Measurements from ENCODE around the gene ITGA3. TPM values are rescaled to one million over a fixed set of nuclear protein-coding genes. Genes with fewer than 3 reads are reported as not detected.

The ITGA3 gene
- polyA plus RNA-seq, 1 of the 3 experiments (the other 2 are of a cell fraction): 766 TPM

GRCh38 chr17:50042211-50042610, 13.7 kb upstream of the ITGA3 start:
- Histone ChIP-seq H3K9me3 (no peaks in the 10 kb centered on the region), H3K9ac (no peak overlapping the region), H3K27ac (ENCODE audit: low read depth in 2 of 2, low read length in 1 of 2) (no peak overlapping the region), H4K20me1 (ENCODE audit: insufficient read depth) (no peaks in the 10 kb centered on the region), H3K79me2 (ENCODE audit: insufficient read depth) (no peaks in the 10 kb centered on the region), H3K4me2 (no peak overlapping the region), H3K36me3 (replicated peaks in 1 of 2; ENCODE audit: control insufficient read depth in 1 of 2, insufficient read depth in 2 of 2, low read length in 1 of 2) (no peaks in the 10 kb centered on the region), H3F3A (replicated peaks; ENCODE audit: insufficient read depth) (peaks cover 32% of the 10 kb centered on the region), H2AFZ (ENCODE audit: low read depth) (no peak overlapping the region), H3K4me3 (ENCODE audit: low read depth in 2 of 2, low read length in 1 of 2) (no peak overlapping the region), H3K4me1 (ENCODE audit: control insufficient read depth in 1 of 2, insufficient read depth in 2 of 2, low read depth in 1 of 2, low read length in 1 of 2) (peaks cover 7 to 21% of the 10 kb centered on the region in 2 experiments; a peak in 3 of 4 replicates), H3K9me2 (no peaks in the 10 kb centered on the region), H3K27me3 (ENCODE audit: insufficient read depth) (no peaks in the 10 kb centered on the region)
- CTCF ChIA-PET: interaction anchor here (1.0 to 6.4 kb wide), 4 partner anchors 11 to 45 kb away, joined by 3 to 34 read pairs (median 5); partner anchors contain the start of gene ITGA3
- POLR2A ChIA-PET: no interaction called here
- TF ChIP-seq PBX3 (IDR thresholded peaks at IDR 0.05) (no peak), NRF1 (IDR thresholded peaks at IDR 0.05; ENCODE audit: low read depth, low read length) (no peak), SIN3A (IDR thresholded peaks at IDR 0.05; ENCODE audit: borderline replicate concordance, low read depth, low read length) (no peak), FOSL2 (IDR thresholded peaks at IDR 0.05; ENCODE audit: borderline replicate concordance, low read depth) (no peak), FOXJ3 (CRISPR knock-in tag; IDR thresholded peaks at IDR 0.05) (no peak), CHD2 (IDR thresholded peaks at IDR 0.05; ENCODE audit: low read length, partially characterized antibody) (no peak), FOXM1 (IDR thresholded peaks at IDR 0.05; ENCODE audit: low read depth) (no peak), MXI1 (IDR thresholded peaks at IDR 0.05; ENCODE audit: low read depth, low read length) (no peak), RAD21 (IDR thresholded peaks at IDR 0.05; ENCODE audit: low read length) (no peak), RFX5 (IDR thresholded peaks at IDR 0.05; ENCODE audit: low read length) (no peak), ELF1 (IDR thresholded peaks at IDR 0.05) (no peak), REST (IDR thresholded peaks at IDR 0.05; ENCODE audit: low read depth, low read length) (no peak), CTCF (IDR thresholded peaks at IDR 0.05) (no peak), YY1 (IDR thresholded peaks at IDR 0.05; ENCODE audit: low read depth) (no peak), GATA2 (CRISPR knock-in tag; IDR thresholded peaks at IDR 0.05) (no peak)
- TF ChIP-seq, protein P1, sequence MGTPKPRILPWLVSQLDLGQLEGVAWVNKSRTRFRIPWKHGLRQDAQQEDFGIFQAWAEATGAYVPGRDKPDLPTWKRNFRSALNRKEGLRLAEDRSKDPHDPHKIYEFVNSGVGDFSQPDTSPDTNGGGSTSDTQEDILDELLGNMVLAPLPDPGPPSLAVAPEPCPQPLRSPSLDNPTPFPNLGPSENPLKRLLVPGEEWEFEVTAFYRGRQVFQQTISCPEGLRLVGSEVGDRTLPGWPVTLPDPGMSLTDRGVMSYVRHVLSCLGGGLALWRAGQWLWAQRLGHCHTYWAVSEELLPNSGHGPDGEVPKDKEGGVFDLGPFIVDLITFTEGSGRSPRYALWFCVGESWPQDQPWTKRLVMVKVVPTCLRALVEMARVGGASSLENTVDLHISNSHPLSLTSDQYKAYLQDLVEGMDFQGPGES (IDR thresholded peaks at IDR 0.05; ENCODE audit: low read depth, low read length): no peak
- TF ChIP-seq, protein P2, sequence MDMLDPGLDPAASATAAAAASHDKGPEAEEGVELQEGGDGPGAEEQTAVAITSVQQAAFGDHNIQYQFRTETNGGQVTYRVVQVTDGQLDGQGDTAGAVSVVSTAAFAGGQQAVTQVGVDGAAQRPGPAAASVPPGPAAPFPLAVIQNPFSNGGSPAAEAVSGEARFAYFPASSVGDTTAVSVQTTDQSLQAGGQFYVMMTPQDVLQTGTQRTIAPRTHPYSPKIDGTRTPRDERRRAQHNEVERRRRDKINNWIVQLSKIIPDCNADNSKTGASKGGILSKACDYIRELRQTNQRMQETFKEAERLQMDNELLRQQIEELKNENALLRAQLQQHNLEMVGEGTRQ (IDR thresholded peaks at IDR 0.05; ENCODE audit: borderline replicate concordance, low read depth, low read length): no peak
- no peak for DNase-seq
- 92% methylated on average over 5 of the region's 5 CpGs for WGBS (ENCODE audit: low lambda C conversion rate)
